Testis (tissue), 2 donors: ENCODE data around the gene CIAO2A.

Source experiments
- POLR2A ChIP-seq: fragments of 450-650 bp; IDR thresholded peaks from one replicate; pipeline ENCODE4 v1.6.1; 2017; ENCODE audit warnings: antibody characterized with exemption, mild to moderate bottlenecking, moderate library complexity
- TF ChIP-seq, protein P1 (sequence below), 3 experiments: fragments of 450-650 bp in 2 of 3; fragments of 200-600 bp in 1 of 3; sonication (generic) in 1 of 3; IDR thresholded peaks; one replicate each; pipeline ENCODE4 v1.5.1; 2016 to 2019; ENCODE audit warnings: antibody characterized with exemption in 3 of 3, mild to moderate bottlenecking in 2 of 3, moderate library complexity in 1 of 3

GRCh38 chr15:64092864-64093626 lies 593 bp downstream of the CIAO2A start:
- TF ChIP-seq, protein P1, sequence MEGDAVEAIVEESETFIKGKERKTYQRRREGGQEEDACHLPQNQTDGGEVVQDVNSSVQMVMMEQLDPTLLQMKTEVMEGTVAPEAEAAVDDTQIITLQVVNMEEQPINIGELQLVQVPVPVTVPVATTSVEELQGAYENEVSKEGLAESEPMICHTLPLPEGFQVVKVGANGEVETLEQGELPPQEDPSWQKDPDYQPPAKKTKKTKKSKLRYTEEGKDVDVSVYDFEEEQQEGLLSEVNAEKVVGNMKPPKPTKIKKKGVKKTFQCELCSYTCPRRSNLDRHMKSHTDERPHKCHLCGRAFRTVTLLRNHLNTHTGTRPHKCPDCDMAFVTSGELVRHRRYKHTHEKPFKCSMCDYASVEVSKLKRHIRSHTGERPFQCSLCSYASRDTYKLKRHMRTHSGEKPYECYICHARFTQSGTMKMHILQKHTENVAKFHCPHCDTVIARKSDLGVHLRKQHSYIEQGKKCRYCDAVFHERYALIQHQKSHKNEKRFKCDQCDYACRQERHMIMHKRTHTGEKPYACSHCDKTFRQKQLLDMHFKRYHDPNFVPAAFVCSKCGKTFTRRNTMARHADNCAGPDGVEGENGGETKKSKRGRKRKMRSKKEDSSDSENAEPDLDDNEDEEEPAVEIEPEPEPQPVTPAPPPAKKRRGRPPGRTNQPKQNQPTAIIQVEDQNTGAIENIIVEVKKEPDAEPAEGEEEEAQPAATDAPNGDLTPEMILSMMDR (IDR thresholded peaks at IDR 0.05): no peak
- no peak for TF ChIP-seq POLR2A
